ENCODE data around the gene TAS2R38.

DNA sequence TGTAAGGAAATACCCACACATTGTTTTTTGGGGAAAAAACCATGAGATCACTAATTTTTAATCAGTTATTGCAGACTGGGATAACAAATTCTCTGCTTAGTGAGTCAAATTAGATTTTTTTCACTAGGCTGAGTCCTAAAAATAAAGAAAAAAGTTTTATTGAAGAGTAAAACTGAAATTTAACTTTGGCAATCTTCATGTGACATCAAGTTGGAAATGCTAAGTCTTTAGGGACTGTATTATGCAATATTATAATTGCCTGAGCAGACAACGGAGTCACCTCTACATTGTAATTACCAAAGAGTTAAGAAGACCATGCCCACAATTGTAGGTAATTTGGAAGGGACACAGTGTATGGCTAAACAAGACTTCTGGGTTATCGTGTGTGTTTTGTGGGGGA is 24.6 kb downstream of the TAS2R38 start:
- TF ChIP-seq, protein P1, sequence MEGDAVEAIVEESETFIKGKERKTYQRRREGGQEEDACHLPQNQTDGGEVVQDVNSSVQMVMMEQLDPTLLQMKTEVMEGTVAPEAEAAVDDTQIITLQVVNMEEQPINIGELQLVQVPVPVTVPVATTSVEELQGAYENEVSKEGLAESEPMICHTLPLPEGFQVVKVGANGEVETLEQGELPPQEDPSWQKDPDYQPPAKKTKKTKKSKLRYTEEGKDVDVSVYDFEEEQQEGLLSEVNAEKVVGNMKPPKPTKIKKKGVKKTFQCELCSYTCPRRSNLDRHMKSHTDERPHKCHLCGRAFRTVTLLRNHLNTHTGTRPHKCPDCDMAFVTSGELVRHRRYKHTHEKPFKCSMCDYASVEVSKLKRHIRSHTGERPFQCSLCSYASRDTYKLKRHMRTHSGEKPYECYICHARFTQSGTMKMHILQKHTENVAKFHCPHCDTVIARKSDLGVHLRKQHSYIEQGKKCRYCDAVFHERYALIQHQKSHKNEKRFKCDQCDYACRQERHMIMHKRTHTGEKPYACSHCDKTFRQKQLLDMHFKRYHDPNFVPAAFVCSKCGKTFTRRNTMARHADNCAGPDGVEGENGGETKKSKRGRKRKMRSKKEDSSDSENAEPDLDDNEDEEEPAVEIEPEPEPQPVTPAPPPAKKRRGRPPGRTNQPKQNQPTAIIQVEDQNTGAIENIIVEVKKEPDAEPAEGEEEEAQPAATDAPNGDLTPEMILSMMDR (IDR thresholded peaks at IDR 0.05 in 4 of 5, conservative IDR thresholded peaks at IDR 0.05 in 1 of 5): no peak
- TF ChIP-seq POLR2A (IDR thresholded peaks at IDR 0.05): no peak

All from gastrocnemius medialis (tissue), 4 donors.